AG09309 (cell line): ENCODE results near the gene MAP3K19.

Experiments
- DNase-seq: peaks from one replicate; pipeline ENCODE4 v3.0.0-alpha.2; 2010; ENCODE audit warnings: low read depth
- H3K4me3 ChIP-seq: 2 replicates; pipeline ENCODE4 v1.5.1; 2011; ENCODE audit warnings: mild to moderate bottlenecking, low read depth, low read length, moderate library complexity; ENCODE audit not compliant: control insufficient read depth
- CTCF ChIP-seq: IDR thresholded peaks from 2 replicates; pipeline ENCODE4 v1.5.1; 2011; ENCODE audit warnings: mild to moderate bottlenecking, low read depth, low read length, inconsistent platforms; ENCODE audit not compliant: insufficient read depth, control insufficient read depth; ENCODE audit errors: missing control alignments

The MAP3K19 gene

GRCh38 chr2:135066710-135067109, 19.5 kb upstream of the MAP3K19 start:
- no peak overlapping the region for H3K4me3 ChIP-seq
- no peak for DNase-seq
- TF ChIP-seq CTCF = no peak

GRCh38 chr2:135064149-135064548, 16.9 kb upstream of the MAP3K19 start:
- TF ChIP-seq CTCF = no peak
- DNase-seq = no peak
- H3K4me3 ChIP-seq = no peak overlapping the region

DNA sequence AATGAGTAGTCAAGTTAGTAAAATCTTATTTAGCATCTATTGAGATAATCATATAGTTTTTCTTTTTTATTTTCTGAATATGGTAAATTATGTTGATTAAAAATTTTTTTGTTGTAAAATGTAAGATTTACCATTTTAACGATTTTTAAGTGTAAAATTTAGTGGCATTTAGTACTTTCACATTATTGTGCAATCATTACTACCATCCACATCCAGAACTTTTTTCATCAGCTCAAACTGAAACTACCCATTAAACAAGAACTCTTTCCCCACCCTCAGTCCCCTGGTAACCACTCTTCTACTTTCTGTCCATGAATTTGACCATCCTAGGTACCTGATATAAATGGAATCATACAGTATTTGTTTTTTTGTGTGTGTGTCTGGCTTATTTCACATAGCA, 16.0 kb upstream of the MAP3K19 start:
- no peak for TF ChIP-seq CTCF
- H3K4me3 ChIP-seq = no peak overlapping the region
- no peak for DNase-seq

- no peak for TF ChIP-seq CTCF
- no peak for DNase-seq
- no peak overlapping the region for H3K4me3 ChIP-seq
Observed at GRCh38 chr2:135059577-135059976, 12.3 kb upstream of the MAP3K19 start.

GRCh38 chr2:135056790-135057189, 9.5 kb upstream of the MAP3K19 start:
- no peak for DNase-seq
- H3K4me3 ChIP-seq = no peak overlapping the region
- TF ChIP-seq CTCF = no peak

DNA sequence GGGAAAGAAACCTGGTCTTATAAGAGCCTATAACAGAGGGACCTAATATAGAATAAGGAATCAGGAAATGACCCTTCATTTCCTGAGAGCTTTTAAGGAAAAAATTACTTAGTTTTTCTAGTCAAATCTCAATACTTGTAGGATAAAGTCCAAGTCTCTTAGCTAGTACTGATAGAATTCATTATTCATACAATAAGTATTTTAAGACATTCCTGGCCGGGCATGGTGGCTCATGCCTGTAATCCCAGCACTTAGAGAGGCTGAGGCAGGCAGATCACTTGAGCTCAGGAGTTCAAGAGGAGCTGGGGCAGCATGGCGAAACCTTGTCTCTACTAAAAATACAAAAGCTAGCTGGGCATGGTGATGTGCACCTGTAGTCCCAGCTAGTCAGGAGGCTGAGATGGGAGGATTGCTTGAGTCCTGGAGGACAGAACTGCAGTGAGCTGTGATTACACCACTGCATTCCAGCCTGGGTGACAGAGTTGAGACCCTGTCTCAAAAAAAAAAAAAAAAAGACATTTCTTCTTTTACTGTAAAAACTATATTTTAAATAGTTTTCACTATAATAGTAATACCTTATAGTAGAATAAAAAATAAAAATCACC, 8.0 kb upstream of the MAP3K19 start:
- H3K4me3 ChIP-seq = no peak overlapping the region
- DNase-seq = peak; percentile 41
- TF ChIP-seq CTCF = no peak

DNA sequence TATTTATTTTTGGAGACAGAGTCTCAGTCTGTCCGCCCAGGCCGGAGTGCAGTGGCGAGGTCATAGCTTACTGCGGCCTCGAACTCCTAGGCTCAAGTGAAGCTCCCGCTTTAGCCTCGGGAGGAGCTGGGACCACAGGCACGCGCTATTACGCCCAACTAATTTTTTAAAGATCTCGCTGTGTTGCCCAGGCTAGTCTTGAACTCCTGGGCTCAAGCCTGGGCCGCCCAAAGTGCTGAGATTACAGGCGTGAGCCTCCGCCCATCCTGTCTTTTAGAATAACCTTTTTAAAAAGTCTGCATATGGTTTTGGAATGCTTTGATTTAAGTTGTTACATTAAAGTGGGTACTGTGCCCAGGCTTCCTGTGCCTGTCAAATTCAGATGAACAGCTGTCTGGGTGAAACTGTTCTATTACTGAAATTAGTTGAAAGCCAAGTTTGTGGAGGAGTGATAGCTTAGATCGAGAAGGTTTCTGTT, 5.8 kb upstream of the MAP3K19 start:
- DNase-seq = no peak
- TF ChIP-seq CTCF = no peak
- peak overlapping the region; percentile 69 for H3K4me3 ChIP-seq
